Measurements from ENCODE around the gene TMEM273. TPM values are rescaled to one million over a fixed set of nuclear protein-coding genes. Genes with fewer than 3 reads are reported as not detected.

Gene TMEM273
- total RNA-seq, 2 donors from 2014 or later: 1.1 to 13.0 TPM

- Histone ChIP-seq H3K4me1 (replicated peaks) (no peaks in the 10 kb centered on the region), H3K27me3 (replicated peaks; ENCODE audit: insufficient read depth) (no peaks in the 10 kb centered on the region), H3K4me3 (no peak overlapping the region), H3K36me3 (no peaks in the 10 kb centered on the region), H3K27ac (no peak overlapping the region), H3K9me3 (no peaks in the 10 kb centered on the region)
- intact Hi-C loops (cut with DNase I): no loop called here
- 86% methylated on average over 1 of the region's 1 CpG for WGBS
- DNase-seq (ENCODE audit: low spot score): no peak
- TF ChIP-seq POLR2AphosphoS5 (IDR thresholded peaks at IDR 0.05) (no peak), CTCF (IDR thresholded peaks at IDR 0.05) (no peak), POLR2A (IDR thresholded peaks at IDR 0.05) (no peak)
Observed at GRCh38 chr10:49191349-49191748, 3.2 kb upstream of the TMEM273 start.

- 84% methylated on average over 6 of the region's 6 CpGs for WGBS
- H3K9me3 ChIP-seq: no peaks in the 10 kb centered on the region
- intact Hi-C loops (cut with DNase I): no loop called here
- H3K4me3 ChIP-seq: no peak overlapping the region
- no peaks in the 10 kb centered on the region for H3K36me3 ChIP-seq
- H3K27ac ChIP-seq: no peak overlapping the region
- no peak for DNase-seq (ENCODE audit: low spot score)
- TF ChIP-seq POLR2A (IDR thresholded peaks at IDR 0.05) (no peak), POLR2AphosphoS5 (IDR thresholded peaks at IDR 0.05) (no peak), CTCF (IDR thresholded peaks at IDR 0.05) (no peak)
- H3K4me1 ChIP-seq (replicated peaks): no peaks in the 10 kb centered on the region
- H3K27me3 ChIP-seq (replicated peaks; ENCODE audit: insufficient read depth): no peaks in the 10 kb centered on the region
Observed at GRCh38 chr10:49189422-49189821, 1.2 kb upstream of the TMEM273 start.

- H3K36me3 ChIP-seq: no peaks in the 10 kb centered on the region
- no peak overlapping the region for H3K4me3 ChIP-seq
- no peaks in the 10 kb centered on the region for H3K9me3 ChIP-seq
- 48% methylated on average over 8 of the region's 8 CpGs for WGBS
- intact Hi-C loops (cut with DNase I): no loop called here
- DNase-seq (ENCODE audit: low spot score): no peak
- no peaks in the 10 kb centered on the region for H3K27me3 ChIP-seq (replicated peaks; ENCODE audit: insufficient read depth)
- H3K27ac ChIP-seq: no peak overlapping the region
- TF ChIP-seq POLR2AphosphoS5 (IDR thresholded peaks at IDR 0.05) (no peak), POLR2A (IDR thresholded peaks at IDR 0.05) (no peak), CTCF (IDR thresholded peaks at IDR 0.05) (no peak)
- no peaks in the 10 kb centered on the region for H3K4me1 ChIP-seq (replicated peaks)
Observed at GRCh38 chr10:49187044-49187484, 1.1 kb downstream of the TMEM273 start.

GRCh38 chr10:49186613-49187012, 1.6 kb downstream of the TMEM273 start:
- Histone ChIP-seq H3K36me3 (no peaks in the 10 kb centered on the region), H3K4me3 (no peak overlapping the region), H3K9me3 (no peaks in the 10 kb centered on the region), H3K27ac (no peak overlapping the region), H3K4me1 (replicated peaks) (no peaks in the 10 kb centered on the region), H3K27me3 (replicated peaks; ENCODE audit: insufficient read depth) (no peaks in the 10 kb centered on the region)
- intact Hi-C loops (cut with DNase I): no loop called here
- DNase-seq (ENCODE audit: low spot score): no peak
- WGBS: 76% methylated on average over 4 of the region's 4 CpGs
- TF ChIP-seq POLR2A (IDR thresholded peaks at IDR 0.05) (no peak), CTCF (IDR thresholded peaks at IDR 0.05) (no peak), POLR2AphosphoS5 (IDR thresholded peaks at IDR 0.05) (no peak)

- TF ChIP-seq POLR2A (IDR thresholded peaks at IDR 0.05): no peak
- no peak for TF ChIP-seq CTCF (IDR thresholded peaks at IDR 0.05)
- TF ChIP-seq POLR2AphosphoS5 (IDR thresholded peaks at IDR 0.05): no peak
- Histone ChIP-seq H3K4me1 (replicated peaks) (no peaks in the 10 kb centered on the region), H3K9me3 (no peaks in the 10 kb centered on the region), H3K27me3 (replicated peaks; ENCODE audit: insufficient read depth) (no peaks in the 10 kb centered on the region), H3K27ac (no peak overlapping the region), H3K4me3 (no peak overlapping the region), H3K36me3 (no peaks in the 10 kb centered on the region)
- intact Hi-C loops (cut with DNase I): no loop called here
- WGBS: 84% methylated on average over 3 of the region's 3 CpGs
- no peak for DNase-seq (ENCODE audit: low spot score)
Observed at GRCh38 chr10:49185213-49185612, 3.0 kb downstream of the TMEM273 start.
